GM12865 (cell line): ENCODE measurements around the gene FASTK.

Experiments used
- DNase-seq: peaks from one replicate; pipeline ENCODE4 v3.0.0; 2010; ENCODE audit warnings: low read depth
- H3K4me3 ChIP-seq: 2 replicates; pipeline ENCODE4 v1.5.1; 2011; ENCODE audit warnings: mild to moderate bottlenecking, low read depth, low read length, control low read depth
- TF ChIP-seq, protein P1 (sequence below): IDR thresholded peaks from 2 replicates; pipeline ENCODE4 v1.5.1; 2011; ENCODE audit warnings: low read length, control low read depth, low read depth, inconsistent platforms; ENCODE audit not compliant: insufficient read depth; ENCODE audit errors: missing control alignments

FASTK gene

DNA sequence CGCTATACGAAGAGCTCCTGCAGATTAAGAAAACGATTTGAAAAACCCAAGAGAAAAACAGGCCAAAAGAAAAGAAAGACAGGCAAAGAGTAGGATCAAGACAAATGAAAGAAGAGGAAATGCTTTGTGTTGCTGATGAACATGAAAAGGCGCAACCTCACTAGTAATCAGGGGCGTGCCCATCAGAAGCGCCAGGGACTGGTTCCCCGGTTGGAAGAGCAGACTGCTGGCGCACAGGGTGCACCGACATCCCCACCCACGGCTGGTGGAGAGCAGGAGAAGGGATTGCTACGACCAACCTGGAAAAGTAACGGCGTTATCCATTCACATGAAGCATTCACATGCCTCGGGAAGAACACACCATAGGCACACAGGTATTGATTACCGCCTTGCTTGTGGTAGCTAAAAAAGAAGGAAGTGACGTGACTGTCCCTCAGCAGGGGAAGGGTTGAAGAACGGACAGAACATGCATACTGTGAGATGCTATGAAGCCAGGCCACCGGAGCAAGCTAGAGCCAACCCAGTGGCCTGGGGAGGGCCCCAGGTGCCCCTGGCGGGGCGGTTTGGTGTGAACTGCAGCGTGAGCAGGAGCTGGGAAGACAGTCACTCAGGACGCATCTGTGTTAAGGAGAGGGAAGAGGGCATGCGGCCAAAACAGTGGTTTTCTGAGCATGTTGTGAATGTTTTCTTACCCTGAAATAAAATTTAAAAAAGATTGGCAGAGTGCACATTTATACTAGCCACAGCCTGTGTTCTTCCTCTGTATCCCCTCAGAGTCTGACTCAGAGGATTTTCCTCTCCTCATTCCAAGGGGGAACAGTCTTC lies 24.0 kb upstream of the FASTK start:
- no peak for DNase-seq
- no peak overlapping the region for H3K4me3 ChIP-seq
- TF ChIP-seq, protein P1, sequence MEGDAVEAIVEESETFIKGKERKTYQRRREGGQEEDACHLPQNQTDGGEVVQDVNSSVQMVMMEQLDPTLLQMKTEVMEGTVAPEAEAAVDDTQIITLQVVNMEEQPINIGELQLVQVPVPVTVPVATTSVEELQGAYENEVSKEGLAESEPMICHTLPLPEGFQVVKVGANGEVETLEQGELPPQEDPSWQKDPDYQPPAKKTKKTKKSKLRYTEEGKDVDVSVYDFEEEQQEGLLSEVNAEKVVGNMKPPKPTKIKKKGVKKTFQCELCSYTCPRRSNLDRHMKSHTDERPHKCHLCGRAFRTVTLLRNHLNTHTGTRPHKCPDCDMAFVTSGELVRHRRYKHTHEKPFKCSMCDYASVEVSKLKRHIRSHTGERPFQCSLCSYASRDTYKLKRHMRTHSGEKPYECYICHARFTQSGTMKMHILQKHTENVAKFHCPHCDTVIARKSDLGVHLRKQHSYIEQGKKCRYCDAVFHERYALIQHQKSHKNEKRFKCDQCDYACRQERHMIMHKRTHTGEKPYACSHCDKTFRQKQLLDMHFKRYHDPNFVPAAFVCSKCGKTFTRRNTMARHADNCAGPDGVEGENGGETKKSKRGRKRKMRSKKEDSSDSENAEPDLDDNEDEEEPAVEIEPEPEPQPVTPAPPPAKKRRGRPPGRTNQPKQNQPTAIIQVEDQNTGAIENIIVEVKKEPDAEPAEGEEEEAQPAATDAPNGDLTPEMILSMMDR, result no peak

DNA sequence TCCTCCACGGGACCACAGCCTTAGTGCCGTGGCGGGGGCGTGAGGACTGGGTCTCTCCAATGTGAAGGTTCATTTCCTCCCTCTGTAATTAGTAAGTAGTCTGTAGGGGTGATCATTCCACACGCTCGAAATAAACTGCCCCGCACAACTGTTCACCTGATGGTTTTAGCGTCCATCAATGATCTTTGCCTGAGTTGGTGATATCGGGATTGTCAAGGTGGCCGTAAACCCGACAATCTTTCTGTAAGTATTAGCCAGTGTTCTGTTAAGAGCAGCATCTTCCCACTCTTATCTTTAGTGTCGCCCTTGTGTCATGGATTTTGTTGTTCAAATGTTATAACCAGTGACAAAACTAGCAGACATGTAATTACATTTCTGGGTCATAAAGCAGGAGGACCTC lies 23.4 kb upstream of the FASTK start:
- TF ChIP-seq, protein P1, result no peak
- no peak overlapping the region for H3K4me3 ChIP-seq
- DNase-seq, result no peak

DNA sequence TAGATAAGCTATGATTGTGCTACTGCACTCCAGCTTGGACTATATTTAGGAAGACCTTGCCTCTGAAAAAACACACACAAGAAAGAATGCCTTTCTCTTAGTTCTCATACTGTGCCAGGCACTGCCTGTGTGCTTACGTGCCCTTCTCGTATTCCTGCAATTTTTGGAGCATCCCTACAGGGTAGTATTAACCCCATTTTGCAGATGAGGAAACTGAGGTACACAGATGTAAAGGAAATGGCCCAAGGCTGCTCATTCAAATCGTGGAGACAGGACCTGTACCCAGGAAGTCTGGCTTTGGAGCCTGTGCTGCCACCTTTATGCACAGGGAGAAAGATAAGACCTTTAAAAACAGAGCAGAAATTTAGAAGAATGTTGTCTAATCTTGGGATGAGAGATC lies 22.4 kb upstream of the FASTK start:
- no peak overlapping the region for H3K4me3 ChIP-seq
- no peak for DNase-seq
- TF ChIP-seq, protein P1, result no peak

DNA sequence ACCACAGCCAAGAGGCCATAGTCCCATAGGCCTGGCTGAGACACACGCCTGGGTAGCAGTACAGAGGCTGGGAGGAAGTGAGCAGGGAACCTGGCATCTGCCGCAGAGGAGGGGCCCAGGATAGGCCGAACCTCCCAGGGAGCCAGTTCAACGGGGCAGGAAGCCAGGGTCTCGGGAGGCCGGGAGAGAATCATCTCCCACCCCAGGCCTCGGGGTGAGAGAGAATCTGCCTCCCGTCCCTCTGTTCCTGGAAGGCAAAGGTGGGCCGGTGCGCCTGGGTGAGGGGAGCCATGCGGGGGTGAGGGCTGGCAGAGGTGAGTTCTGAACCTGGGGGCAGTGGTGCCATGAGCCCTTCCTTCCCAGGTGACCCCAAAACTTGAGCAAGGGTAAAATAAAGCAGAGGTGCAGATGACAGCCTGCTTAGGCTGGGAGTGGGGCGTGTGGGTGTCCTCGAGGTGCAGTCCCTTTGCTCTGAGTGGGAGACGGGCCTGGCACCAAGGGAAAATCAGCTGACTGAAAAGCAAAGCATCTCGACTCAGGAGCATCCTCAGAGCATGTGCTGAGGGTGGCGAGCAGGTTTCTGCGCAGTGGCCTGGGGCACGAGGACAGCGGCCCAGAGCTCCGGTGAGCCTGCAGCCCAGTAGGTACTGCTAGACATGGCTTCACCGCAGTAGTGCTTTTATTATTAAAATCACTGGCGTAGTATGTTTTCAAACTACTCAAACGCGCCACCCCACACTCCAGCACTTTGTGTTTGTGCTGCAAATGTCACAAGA lies 21.2 kb upstream of the FASTK start:
- no peak overlapping the region for H3K4me3 ChIP-seq
- TF ChIP-seq, protein P1, result no peak
- no peak for DNase-seq

DNA sequence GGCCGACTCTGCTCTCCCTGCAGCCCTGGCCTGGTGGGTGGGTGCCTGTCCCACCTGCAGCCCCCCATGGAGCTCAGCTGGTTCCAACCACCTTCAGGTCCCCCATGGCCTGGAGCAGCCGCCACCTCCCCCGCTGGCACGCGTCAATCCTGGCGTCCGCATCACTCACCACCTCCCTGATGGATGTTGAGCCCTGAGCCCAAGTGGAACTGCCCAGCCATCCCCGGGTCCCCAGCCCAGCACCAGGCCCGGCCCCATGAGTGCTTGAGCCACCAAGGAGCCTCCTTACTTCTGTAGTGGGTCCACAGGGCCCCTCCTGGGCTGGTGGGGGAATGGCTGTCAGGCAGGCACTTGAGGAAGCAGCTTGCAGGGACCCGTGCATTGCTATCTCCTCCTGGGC lies 20.3 kb upstream of the FASTK start:
- no peak overlapping the region for H3K4me3 ChIP-seq
- TF ChIP-seq, protein P1, result no peak
- no peak for DNase-seq

DNA sequence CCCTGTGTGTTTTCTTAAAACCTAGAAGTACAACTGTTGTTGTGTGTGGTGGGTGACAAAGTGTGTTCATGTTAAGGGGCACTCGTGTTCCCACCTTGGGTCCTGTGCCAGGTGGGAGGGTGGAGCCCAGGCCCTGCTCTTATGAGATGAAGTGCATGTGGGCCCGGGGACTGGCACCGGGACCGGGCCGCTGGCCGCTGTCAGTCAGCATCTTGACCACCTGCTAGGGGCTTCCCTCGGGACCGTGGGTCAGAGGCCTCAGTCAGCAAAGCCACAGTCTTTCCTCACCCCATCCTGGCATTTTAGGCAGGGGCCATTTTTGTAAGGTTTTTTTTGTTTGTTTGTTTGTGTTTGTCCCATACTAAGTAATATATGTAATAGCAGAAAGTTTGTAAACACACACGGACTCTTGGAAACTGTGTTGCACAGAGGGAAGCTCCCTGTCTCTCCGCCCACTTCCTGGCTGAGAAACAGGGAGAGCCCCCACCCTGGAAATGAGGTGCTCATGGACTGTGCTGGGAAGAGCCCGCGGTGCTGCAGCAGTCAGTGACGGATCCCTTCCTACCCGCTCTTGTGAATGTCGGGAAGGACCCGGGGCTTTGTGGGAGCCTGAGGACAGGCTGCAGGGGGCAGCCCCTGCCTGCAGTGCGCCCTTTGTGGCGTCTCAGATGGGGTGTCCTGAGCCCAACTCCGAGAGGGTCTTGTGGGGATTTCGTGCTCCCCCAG lies 19.0 kb upstream of the FASTK start:
- H3K4me3 ChIP-seq, result no peak overlapping the region
- no peak for DNase-seq
- TF ChIP-seq, protein P1, result no peak
